ENCODE results near the gene ACBD6. TPM values are rescaled to one million over a fixed set of nuclear protein-coding genes. Genes with fewer than 3 reads are reported as not detected.

Gene ACBD6
- total and polyA plus RNA-seq, 2 experiments from 2014 or later = 75.7 to 88.8 TPM

DNA sequence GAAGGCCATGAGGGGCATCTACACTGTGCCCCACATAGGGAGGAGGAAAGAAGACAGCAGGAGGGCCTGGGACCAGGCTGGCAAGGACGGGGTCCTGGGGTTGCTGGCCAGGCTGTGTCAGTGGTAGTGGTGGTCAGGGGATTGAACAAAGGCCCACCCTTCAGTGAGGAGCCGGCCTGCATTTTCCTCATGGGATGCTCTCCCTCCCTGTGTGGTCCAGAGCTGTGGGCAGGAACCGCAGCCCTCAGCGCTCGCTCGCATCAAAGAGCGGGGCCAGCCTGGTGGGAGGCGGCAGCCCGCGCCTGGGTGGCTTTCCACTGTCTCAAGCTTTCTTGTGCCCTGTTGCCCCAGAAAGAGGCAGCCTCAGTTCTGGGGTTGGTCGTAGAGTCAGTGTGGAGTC lies 247.5 kb downstream of the ACBD6 start:
- no peak overlapping the region for H2AFZ ChIP-seq
- no peak for DNase-seq (ENCODE audit: low spot score)
- H3K36me3 Mint-ChIP-seq (ENCODE audit: low read depth) = no peaks in the 10 kb centered on the region; the same call in 2 of the 3 replicates
- no peaks in the 10 kb centered on the region for H3F3A ChIP-seq (replicated peaks; ENCODE audit: low read depth)
- peaks cover 12% of the 10 kb centered on the region for H3K27me3 Mint-ChIP-seq (ENCODE audit: insufficient read depth, low read depth, poor library complexity)
- no peaks in the 10 kb centered on the region for H3K36me3 ChIP-seq (ENCODE audit: insufficient read depth)
- H3K9me2 ChIP-seq (ENCODE audit: insufficient read depth) = no peaks in the 10 kb centered on the region
- H3K27me3 ChIP-seq (ENCODE audit: insufficient read depth) = no peaks in the 10 kb centered on the region
- H3K27ac ChIP-seq (ENCODE audit: low read depth) = no peak overlapping the region
- no peak overlapping the region for H3K4me2 ChIP-seq
- no peaks in the 10 kb centered on the region for H4K20me1 ChIP-seq (replicated peaks; ENCODE audit: insufficient read depth)
- ATAC-seq = peak; percentile 15
- 0 out of 2 replicates have a peak, but pooled peaks cover 3% of the 10 kb centered on the region for H3K4me1 ChIP-seq (ENCODE audit: insufficient read depth)
- H3K4me3 Mint-ChIP-seq = no peak overlapping the region; the same call in 2 of the 3 replicates
- H3K79me2 ChIP-seq (replicated peaks; ENCODE audit: insufficient read depth) = no peaks in the 10 kb centered on the region
- TF ChIP-seq, protein P1, sequence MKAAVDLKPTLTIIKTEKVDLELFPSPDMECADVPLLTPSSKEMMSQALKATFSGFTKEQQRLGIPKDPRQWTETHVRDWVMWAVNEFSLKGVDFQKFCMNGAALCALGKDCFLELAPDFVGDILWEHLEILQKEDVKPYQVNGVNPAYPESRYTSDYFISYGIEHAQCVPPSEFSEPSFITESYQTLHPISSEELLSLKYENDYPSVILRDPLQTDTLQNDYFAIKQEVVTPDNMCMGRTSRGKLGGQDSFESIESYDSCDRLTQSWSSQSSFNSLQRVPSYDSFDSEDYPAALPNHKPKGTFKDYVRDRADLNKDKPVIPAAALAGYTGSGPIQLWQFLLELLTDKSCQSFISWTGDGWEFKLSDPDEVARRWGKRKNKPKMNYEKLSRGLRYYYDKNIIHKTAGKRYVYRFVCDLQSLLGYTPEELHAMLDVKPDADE (IDR thresholded peaks at IDR 0.05) = no peak
- TF ChIP-seq POLR2AphosphoS5 (IDR thresholded peaks at IDR 0.05; ENCODE audit: low read depth) = no peak
- TF ChIP-seq ZNF331 (CRISPR knock-in tag; IDR thresholded peaks at IDR 0.05; ENCODE audit: low read depth) = no peak
- TF ChIP-seq ZNF462 (CRISPR knock-in tag; IDR thresholded peaks at IDR 0.05) = no peak
- TF ChIP-seq ZNF114 (CRISPR knock-in tag; IDR thresholded peaks at IDR 0.05) = no peak
- peaks cover 42% of the 10 kb centered on the region for H3K4me1 Mint-ChIP-seq
- H3K4me3 ChIP-seq = no peak overlapping the region
- H3K27ac Mint-ChIP-seq = no peak overlapping the region
- no peaks in the 10 kb centered on the region; the same call in 2 of the 3 replicates for H3K9me3 Mint-ChIP-seq

DNA sequence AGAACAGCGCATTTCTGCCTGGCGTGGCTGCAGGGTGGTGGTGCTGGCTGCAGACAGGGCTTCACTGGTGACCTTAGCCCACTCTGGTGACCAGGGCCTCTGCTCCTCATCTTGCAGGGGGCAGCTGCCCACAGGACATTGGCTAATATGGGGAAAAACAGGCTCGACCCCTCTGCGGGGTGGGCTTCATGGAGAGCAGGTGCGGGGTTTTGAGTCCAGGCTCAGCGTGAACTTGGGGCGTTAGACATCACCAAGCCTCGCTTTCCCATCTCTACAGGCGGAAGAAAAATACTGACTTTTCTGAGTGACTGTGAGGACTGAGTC lies 247.9 kb downstream of the ACBD6 start:
- H3K4me2 ChIP-seq = no peak overlapping the region
- H2AFZ ChIP-seq = no peak overlapping the region; the same call in 1 of the 2 replicates
- Mint-ChIP-seq H3K4me3 (no peak overlapping the region; the same call in 2 of the 3 replicates), H3K27me3 (ENCODE audit: insufficient read depth, low read depth, poor library complexity) (peaks cover 12% of the 10 kb centered on the region), H3K27ac (no peak overlapping the region), H3K9me3 (no peaks in the 10 kb centered on the region; the same call in 2 of the 3 replicates), H3K4me1 (peaks cover 45% of the 10 kb centered on the region), H3K36me3 (ENCODE audit: low read depth) (no peaks in the 10 kb centered on the region; the same call in 2 of the 3 replicates)
- H3K36me3 ChIP-seq (ENCODE audit: insufficient read depth) = no peaks in the 10 kb centered on the region
- ATAC-seq (no peak), DNase-seq (ENCODE audit: low spot score) (no peak)
- H3K4me3 ChIP-seq = no peak overlapping the region
- no peaks in the 10 kb centered on the region for H3K79me2 ChIP-seq (replicated peaks; ENCODE audit: insufficient read depth)
- no peaks in the 10 kb centered on the region for H3K27me3 ChIP-seq (ENCODE audit: insufficient read depth)
- H3K4me1 ChIP-seq (ENCODE audit: insufficient read depth) = peaks cover 7% of the 10 kb centered on the region; the same call in 1 of the 2 replicates
- no peaks in the 10 kb centered on the region for H3F3A ChIP-seq (replicated peaks; ENCODE audit: low read depth)
- H3K27ac ChIP-seq (ENCODE audit: low read depth) = no peak overlapping the region
- H3K9me2 ChIP-seq (ENCODE audit: insufficient read depth) = no peaks in the 10 kb centered on the region
- H4K20me1 ChIP-seq (replicated peaks; ENCODE audit: insufficient read depth) = 0 out of 2 replicates have a peak, but pooled peaks cover 2% of the 10 kb centered on the region
- TF ChIP-seq JUNB (IDR thresholded peaks at IDR 0.05; ENCODE audit: unreplicated experiment) = no peak
